WI38 (cell line): ENCODE results near the gene TSPAN10.

Source experiments
- H3K4me3 ChIP-seq: 2 replicates; pipeline ENCODE4 v1.5.1; 2011; ENCODE audit warnings: low read depth, mild to moderate bottlenecking, control low read depth, low read length
- TF ChIP-seq, protein P1 (sequence below): IDR thresholded peaks from 2 replicates; pipeline ENCODE4 v1.5.1; 2012; ENCODE audit warnings: low read depth, mild to moderate bottlenecking, control low read depth, low read length

The TSPAN10 gene

DNA sequence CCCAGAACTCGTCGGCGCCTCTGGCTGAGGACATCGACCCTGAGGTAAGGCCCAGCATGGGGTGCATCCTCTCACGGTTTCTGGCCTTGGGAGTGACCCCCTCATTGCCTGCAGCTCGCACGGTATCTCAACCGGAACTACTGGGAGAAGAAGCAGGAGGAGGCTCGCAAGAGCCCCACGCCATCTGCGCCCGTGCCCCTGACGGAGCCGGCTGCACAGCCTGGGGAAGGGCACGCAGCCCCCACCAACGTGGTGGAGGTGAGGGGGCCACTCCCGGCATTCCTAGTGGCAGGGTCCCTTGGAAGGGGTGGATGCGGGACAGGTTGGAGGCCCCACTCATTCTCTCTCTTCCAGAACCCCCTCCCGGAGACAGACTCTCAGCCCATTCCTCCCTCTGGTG, 57.8 kb downstream of the TSPAN10 start:
- H3K4me3 ChIP-seq = no peak overlapping the region
- TF ChIP-seq, protein P1, sequence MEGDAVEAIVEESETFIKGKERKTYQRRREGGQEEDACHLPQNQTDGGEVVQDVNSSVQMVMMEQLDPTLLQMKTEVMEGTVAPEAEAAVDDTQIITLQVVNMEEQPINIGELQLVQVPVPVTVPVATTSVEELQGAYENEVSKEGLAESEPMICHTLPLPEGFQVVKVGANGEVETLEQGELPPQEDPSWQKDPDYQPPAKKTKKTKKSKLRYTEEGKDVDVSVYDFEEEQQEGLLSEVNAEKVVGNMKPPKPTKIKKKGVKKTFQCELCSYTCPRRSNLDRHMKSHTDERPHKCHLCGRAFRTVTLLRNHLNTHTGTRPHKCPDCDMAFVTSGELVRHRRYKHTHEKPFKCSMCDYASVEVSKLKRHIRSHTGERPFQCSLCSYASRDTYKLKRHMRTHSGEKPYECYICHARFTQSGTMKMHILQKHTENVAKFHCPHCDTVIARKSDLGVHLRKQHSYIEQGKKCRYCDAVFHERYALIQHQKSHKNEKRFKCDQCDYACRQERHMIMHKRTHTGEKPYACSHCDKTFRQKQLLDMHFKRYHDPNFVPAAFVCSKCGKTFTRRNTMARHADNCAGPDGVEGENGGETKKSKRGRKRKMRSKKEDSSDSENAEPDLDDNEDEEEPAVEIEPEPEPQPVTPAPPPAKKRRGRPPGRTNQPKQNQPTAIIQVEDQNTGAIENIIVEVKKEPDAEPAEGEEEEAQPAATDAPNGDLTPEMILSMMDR = no peak

DNA sequence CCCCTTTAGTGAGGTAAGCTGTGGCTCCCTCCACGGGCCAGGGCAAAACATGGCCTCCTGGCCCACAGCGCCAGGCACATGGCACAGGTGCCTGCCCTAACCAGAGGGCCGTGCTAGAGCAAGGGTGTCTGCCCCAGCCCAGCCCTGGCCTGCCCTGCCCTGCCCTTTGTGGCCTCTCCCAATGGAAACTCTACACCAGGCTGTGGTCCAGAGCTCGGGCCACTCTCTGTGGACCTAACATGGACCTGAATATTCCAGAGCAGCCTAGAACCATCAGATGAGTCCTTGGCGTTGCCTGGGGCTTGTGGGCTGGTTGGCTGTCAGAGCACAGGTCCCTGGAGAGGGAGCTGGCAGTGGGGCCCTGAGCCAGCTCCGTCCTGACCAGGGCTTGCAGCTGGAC, 58.2 kb downstream of the TSPAN10 start:
- H3K4me3 ChIP-seq = no peak overlapping the region
- TF ChIP-seq, protein P1 = no peak

DNA sequence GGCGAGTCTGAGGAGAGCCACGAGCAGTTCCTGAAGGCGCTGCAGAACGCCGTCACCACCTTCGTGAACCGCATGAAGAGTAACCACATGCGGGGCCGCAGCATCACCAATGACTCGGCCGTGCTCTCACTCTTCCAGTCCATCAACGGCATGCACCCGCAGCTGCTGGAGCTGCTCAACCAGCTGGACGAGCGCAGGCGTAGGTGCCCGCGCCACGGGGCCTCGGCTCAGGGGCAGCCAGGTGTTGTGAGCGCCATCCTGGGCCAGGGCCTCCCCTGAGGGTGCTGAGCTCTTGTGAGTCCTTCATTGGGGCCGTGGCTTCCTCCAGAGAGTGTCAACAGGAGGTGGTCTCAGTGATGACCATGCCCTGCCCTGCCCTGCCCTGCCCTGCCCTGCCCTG, 58.8 kb downstream of the TSPAN10 start:
- no peak overlapping the region for H3K4me3 ChIP-seq
- TF ChIP-seq, protein P1 = no peak

DNA sequence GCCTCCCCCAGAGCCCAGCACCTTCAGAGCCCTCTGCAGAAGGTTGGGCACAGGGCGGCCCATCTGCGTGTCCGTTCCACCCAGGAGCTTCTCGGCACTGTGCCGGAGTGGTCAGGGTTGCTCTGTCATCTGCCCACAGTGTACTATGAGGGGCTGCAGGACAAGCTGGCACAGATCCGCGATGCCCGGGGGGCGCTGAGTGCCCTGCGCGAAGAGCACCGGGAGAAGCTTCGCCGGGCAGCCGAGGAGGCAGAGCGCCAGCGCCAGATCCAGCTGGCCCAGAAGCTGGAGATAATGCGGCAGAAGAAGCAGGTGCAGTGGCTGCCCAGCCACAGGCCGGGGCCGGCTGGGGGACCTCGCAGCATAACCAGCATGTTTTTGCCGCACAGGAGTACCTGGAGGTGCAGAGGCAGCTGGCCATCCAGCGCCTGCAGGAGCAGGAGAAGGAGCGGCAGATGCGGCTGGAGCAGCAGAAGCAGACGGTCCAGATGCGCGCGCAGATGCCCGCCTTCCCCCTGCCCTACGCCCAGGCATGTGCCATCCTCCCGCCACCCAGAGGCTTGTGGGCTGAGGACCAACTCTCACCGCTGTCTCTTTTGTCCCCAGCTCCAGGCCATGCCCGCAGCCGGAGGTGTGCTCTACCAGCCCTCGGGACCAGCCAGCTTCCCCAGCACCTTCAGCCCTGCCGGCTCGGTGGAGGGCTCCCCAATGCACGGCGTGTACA, 59.4 kb downstream of the TSPAN10 start:
- TF ChIP-seq, protein P1 = no peak
- no peak overlapping the region for H3K4me3 ChIP-seq

DNA sequence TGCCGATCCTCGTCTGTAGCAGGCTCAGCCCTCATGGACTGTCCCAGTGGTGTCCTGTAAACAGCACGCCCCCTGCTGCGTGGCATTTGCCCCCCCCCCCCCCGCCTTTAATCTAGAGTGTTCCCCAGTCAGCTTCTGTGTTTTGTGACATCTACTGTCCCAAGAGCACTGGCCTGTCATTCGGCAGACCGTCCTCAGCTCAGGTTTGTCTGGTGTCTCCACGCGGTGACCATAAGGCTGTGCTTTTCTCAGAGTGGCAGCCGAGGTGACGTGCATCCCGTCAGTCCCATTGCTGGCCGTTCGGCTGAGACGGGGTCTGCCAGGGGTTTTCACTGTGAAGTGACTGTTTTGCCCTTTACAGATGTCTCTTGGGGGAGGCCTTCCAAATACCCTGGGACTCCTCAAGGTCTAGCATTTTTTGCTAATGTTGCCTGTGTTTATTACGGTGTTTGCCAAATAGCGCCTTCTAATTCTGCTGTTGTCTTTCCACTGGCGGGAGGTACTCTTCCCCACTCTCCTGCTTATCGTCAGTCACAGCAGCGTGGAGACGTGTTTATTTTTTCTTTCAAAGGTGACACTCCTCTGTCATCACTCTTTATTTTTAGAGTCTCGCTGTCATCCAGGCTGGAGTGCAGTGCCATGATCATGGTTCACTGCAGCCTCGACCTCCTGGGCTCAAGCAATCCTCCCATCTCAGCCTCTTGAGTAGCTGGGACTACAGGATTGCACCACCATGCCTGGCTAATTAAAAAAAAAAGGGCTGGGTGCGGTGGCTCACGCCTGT, 60.5 kb downstream of the TSPAN10 start:
- no peak overlapping the region for H3K4me3 ChIP-seq
- TF ChIP-seq, protein P1 = no peak
